AG08395 (cell line): ENCODE results near the gene NACAD.
A peak's percentile ranks its signal among the peaks of the same experiment; 100 is the strongest.
"Not testable (repeated sequence)": the region's sequence is repeated elsewhere in the genome, so short reads cannot be mapped to it uniquely, and the experiment has no call there.

Source experiments
- DNase-seq: peaks from one replicate; pipeline ENCODE4 v3.0.0; 2012; ENCODE audit warnings: mixed read lengths, low spot score

The NACAD gene

DNA sequence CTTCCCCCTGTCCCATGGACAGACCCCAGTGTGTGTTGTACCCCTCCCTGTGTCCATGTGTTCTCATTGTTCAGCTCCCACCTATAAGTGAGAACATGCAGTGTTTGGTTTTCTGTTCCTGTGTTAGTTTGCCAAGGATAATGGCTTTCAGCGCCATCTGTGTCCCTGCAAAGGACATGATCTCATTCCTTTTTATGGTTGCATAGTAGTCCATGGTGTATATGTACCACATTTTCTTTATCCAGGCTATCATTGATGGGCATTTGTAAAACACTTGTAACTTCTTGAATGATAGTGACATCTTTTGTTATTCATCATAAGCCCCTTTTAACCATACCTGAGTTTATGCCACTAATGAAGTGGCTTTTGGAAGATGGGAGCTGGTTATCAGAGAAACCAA lies 25.5 kb upstream of the NACAD start:
- DNase-seq = not testable (repeated sequence)

- DNase-seq = no peak
These were observed 23.9 kb upstream of the NACAD start for GRCh38 chr7:45112648-45113047.

- peak; percentile 95 for DNase-seq
These were observed 22.8 kb upstream of the NACAD start, which contains the start of gene TBRG4 for GRCh38 chr7:45111298-45112223. Gene TBRG4 (minus strand): TSS chr7:45111697. CDS start chr7:45109237, 2,460 bp downstream.

GRCh38 chr7:45108863-45109262 lies 20.1 kb upstream of the NACAD start:
- no peak for DNase-seq

DNA sequence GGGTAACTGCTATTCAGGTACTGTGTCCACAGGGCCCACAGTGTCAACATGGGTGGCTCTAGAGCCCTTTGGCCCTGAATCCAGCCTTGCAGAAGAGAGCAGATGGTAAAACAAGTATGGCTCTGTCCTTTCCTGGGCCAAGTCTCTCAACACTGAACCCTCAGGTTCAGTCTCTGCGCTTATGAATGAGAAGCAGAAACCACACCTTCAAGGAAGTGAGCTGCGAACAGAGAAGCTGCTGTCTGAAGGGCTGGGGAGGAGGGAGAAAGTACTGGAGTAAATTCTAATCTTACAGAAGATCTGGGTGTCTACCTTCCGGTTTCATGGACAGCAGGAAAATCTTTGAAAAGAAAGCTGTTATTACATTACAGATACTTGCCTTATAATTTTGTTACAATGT lies 18.6 kb upstream of the NACAD start:
- DNase-seq = no peak

DNA sequence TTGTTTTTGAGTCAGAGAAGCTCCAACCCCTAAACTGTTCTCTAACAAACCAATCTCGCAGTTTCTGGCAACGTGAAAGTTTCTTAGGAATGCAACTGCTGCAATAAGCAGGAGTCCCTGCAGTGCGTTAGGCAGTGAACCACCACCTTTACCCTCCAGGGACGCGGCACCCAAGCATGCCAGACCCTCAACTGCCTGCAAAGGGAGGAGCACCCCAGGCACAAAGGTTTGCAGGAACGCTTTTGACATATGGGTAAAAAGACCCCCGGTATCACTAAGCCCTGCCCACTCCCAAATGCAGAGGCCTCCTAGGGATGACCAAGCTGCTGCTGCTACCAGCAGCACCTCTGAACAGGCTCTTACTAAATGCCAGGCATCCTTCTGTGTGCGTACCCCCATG lies 18.1 kb upstream of the NACAD start:
- DNase-seq = no peak

DNA sequence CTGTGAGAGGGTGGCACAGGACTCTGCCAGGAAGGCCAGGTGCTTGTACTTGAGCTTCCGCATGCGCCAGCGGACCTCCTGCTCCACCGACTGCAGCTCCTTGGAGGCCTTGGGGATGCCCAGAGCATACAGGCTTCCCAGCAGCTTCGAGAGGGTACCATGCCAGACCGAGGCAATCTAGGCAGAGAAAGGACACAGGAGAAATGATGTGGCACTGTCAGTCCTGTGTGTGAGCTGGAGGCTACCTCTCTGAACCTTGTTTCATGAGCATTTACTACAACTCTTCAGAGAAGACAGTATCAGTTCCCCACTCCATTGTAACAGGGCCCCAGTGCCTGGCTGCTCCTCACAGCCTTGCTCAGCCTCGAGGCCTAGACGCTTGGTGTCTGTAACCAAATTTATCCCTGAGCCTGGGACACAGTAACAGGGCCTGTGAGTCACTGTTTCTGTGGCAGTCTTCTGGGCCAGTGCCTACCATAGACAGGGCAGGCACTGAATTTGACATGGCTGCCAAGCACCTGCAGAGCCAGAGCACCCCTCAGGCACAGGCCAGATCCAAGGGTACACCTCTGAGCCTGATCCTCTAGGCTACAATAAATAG lies 16.9 kb upstream of the NACAD start:
- DNase-seq = no peak

DNA sequence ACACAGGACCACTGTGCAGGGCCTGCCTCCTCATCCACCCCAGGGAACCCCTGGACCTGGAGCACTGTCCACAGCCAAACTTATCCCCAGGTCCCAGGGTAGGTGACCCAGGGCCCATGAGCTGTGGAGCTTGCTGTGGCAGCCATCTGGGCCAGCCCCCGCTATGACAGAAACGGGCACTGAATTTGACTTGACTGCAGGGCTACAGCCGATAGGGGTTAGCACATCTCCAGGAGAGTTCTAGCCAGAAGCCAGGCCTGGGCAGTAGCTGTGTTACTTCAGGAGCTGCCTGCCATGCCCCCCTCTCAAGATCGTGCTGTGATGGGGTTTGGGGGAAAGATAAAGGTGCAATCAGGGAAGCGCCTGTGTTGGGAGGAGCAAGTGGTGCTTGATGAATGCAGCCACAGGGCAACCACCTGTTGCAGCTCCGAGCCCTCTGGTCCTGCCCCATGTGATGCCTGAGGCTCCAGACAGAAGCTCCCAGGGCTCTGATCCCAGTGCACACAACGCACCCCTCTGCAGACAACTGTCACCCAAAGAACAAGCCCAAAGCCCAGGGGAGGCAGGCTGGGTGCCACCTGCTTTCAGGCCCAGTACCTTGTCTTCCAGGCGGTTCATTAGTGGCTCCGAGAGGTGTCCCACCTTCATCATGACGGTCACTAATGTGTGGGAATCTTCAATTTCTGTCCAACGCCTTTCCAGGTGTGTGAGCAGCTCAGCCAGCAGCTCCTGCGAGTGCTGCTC lies 16.2 kb upstream of the NACAD start:
- DNase-seq = no peak

GRCh38 chr7:45103958-45104843 lies 15.4 kb upstream of the NACAD start:
- no peak for DNase-seq

DNA sequence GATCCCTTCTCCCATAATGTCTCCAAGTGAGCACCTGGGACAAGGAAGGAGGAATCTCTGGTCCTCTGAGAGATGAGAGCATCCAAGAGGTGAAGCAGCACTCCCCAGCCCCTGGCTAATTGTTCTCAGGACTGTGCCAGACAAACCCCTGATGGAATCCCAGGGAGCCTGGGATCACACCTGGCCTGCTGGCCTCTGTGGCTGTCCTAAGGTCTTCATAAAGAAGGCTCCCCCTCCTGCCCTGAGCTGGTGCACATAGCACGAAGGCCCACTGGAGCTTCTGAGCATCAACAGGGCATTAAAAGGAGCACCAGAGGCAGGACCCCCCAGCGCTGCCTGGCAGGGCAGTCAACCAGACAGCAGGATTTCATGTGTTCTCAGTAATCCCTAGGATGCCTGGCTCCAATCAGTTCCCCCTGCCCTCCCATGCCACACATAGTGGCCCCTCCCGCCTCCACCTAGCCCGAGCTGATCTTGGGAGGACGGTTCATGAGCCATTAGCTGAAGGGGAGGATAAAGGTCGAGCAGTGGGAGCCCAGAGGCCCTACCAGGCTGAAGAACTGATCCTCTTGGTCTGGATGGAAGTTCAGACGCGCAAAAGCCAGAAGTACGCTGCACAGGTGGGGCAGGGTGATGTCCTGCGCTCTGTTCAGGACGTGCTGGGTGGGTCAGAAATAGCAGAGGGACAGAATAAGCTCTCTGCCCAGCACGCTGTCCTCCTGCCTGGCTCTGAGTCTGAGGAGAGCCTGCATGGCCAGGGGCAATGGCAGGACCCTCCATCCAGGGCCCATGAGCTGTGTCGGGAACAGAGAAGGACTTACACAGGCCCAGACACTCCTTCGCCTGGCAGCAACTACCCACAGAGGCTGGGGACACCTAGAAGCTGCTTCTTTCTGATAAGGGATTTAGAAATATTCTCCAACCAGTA lies 14.3 kb upstream of the NACAD start:
- no peak for DNase-seq

DNA sequence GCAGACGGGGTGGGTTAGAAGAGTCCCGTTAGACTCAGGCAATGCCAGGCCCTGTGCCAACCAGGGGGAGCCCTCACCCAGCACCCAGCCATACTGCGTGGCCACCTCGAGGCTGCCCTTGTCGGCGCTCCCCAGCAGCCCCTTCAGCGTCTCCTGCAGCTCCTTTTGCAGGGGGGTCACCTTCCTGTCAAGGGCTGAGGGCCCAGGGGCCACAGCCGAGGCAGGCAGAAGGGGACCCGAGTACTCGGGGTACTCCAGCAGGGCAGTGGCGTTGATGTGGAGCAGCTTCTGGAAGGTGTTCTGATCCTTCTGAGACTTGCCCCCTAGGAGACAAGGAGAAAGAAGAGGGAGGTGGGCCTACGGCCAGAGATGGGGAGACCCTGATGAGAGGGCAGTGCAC lies 13.0 kb upstream of the NACAD start:
- no peak for DNase-seq

- no peak for DNase-seq
These were observed 12.2 kb upstream of the NACAD start for GRCh38 chr7:45100761-45101480.

- DNase-seq = no peak
These were observed 11.4 kb upstream of the NACAD start for GRCh38 chr7:45099891-45100760.

DNA sequence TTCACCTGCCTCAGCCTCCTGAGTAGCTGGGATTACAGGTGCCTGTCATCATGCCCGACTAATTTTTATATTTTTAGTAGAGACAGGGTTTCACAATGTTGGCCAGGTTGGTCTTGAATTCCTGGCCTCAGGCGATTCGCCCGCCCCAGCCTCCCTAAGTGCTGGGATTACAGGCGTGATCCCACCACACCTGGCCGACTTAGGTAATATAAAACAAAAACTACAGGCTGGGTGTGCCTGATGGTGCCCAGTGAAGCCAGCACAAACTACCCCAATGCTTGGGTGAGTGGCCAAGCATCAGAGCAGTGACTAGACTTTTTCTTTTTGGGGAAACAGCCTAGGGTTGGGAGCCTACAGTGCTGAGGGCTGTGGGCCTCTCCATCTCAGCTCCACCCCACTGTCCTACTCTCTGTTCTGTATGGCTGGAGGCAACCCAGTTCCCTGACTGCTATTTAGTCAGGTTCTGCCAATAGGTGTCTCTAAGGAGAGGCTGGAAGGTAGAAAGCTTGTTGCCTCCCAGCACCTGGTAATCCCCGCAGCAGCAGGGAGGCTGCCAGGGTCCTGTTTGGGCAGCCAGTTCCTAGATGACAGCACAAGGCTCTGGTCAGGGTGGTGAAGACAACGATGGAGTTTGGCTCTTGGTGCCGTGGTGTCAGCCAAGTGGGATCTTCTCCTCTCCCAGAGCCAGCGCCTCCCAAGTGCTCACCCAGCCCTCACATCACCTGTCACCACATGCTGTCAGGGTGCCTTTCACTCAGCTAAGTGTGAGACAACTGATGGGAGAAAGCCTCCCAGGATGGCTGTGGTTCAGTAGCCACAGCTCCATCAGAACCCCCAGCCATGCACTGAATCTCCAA lies 10.4 kb upstream of the NACAD start:
- no peak for DNase-seq

- no peak for DNase-seq
These were observed 4.1 kb upstream of the NACAD start for GRCh38 chr7:45092931-45093235.

DNA sequence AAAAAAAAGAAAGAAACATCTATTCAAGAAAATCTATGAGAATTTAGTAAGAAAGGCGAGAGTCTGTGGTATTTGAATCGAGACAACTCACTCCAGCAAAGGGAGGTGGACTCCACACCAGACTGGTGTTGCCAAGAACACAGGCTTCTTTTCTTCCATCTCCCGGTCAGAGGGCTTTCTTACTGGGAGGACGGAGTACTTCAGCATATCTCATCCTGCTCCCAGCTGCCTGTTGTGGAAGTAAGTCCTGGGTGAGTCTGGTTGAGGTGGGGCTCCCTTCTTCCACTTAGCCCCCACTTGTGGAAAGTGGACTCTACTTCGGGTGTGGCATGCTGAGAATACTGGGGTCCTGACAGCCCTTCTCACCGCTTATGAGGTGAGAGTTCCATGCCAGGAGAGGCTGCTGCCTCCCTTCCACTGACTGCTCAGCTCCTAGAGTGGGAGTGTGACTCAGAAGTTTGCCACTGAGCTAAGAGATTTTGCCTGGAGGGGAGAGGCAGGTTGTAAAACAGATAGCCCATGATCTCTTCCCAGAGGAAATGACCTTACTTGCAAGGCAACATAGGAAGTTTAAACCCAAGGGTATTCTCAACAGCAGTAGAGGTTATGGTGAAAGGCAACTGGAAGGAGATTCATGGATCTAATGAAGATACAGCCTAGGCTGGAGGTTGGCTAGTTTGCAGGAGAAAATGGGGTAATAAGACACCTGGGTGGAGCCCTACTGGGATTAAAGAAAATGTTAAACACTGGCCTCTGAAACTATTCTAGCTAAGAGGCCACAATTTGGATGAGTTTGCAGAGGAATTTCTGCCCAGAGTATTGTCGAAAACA lies 3.5 kb upstream of the NACAD start:
- peak; percentile 61 for DNase-seq

- peak; percentile 71 for DNase-seq
These were observed 647 bp upstream of the NACAD start for GRCh38 chr7:45089341-45089891.
